Right lobe of liver (tissue), 6 donors: ENCODE results near the gene EIF4E1B. TPM values are rescaled to one million over a fixed set of nuclear protein-coding genes. Genes with fewer than 3 reads are reported as not detected.

Experiments
- ATAC-seq, 4 donors: fragments of 200-7000 bp; cut with Tn5 transposase; one replicate each; pipeline ENCODE4 v1.9.1; 2020; ENCODE audit warnings: mild to moderate bottlenecking in 4 of 4, moderate library complexity in 4 of 4
- DNase-seq, 3 donors: peaks; one replicate each; pipeline ENCODE4 v3.0.0-alpha.2; 2020
- H3K27ac ChIP-seq, 3 donors: fragments of 200-600 bp; one replicate each; pipeline ENCODE4 v1.8.0; 2022
- H3K27me3 ChIP-seq, 2 donors: fragments of 200-600 bp; one replicate each; pipeline ENCODE4 v1.8.0; 2022
- H3K36me3 ChIP-seq, 4 donors: fragments of 200-600 bp; sonication (generic) in 1 of 4; one replicate each; pipeline versions ENCODE4 v1.5.1 to v1.8.0; 2017 to 2022; ENCODE audit warnings: control low read depth in 1 of 4
- H3K4me1 ChIP-seq, 4 donors: fragments of 200-600 bp; sonication (generic) in 1 of 4; one replicate each; pipeline versions ENCODE4 v1.5.1 to v1.8.0; 2017 to 2022; ENCODE audit warnings: control low read depth in 1 of 4
- H3K4me3 ChIP-seq, 3 donors: fragments of 200-600 bp; one replicate each; pipeline ENCODE4 v1.8.0; 2022
- H3K9me3 ChIP-seq, 4 donors: fragments of 200-600 bp; sonication (generic) in 1 of 4; one replicate each; pipeline versions ENCODE4 v1.5.1 to v1.8.0; 2017 to 2022; ENCODE audit warnings: control low read depth in 1 of 4
- CTCF ChIP-seq, 4 donors: fragments of 200-600 bp in 3 of 4; fragments of 450-650 bp in 1 of 4; IDR thresholded peaks; one replicate each; pipeline versions ENCODE4 v1.5.1 to v1.8.0; 2016 to 2022; ENCODE audit warnings: antibody characterized with exemption in 4 of 4, mild to moderate bottlenecking in 2 of 4
- POLR2A ChIP-seq: fragments of 450-650 bp; IDR thresholded peaks from one replicate; pipeline ENCODE4 v1.6.1; 2017; ENCODE audit warnings: antibody characterized with exemption, mild to moderate bottlenecking
- WGBS: methylation state at CpG from one replicate; pipeline ENCODE4 v1.1.6; 2018; ENCODE audit warnings: low coverage, low lambda C conversion rate; ENCODE audit not compliant: insufficient coverage; ENCODE audit errors: missing lambda C conversion rate; 5-methylcytosine and 5-hydroxymethylcytosine counted together
- intact Hi-C, 2 donors: fragments of 100-400 bp; cut with DNase I; formaldehyde crosslinking; loops; one replicate each; pipeline versions ENCODE4 v1.11.2 to v1.14.1; 2022
- total RNA-seq, 6 experiments: library from RNA; depleted of rRNA in 2 of 6; stranded (reverse); fragments of >200 nt in 2 of 6; fragmentation: NEBNext Ultra II Directional in 3 of 6; extraction: Animal tissue kit (Norgen Biotek cat#: 25700) in 3 of 6; gene quantifications; one replicate each; pipeline versions ENCODE4 v1.1.0 to v1.2.4, GENCODE V29; 2016 to 2023
- donor health status: DM: no; HTN: yes; CAD: no.
- donor health status: DM: no; HTN: no; CAD: no.
- donor health status: DM: no; HTN: no; CAD: no.
- donor health status: DM: no; HTN: yes; CAD: no.
- donor health status: DM: no; HTN: yes; CAD: no.

Gene EIF4E1B
- total RNA-seq, 6 experiments from 2014 or later = not detected

- intact Hi-C loops = no loop called here
Observed at GRCh38 chr5:176627582-176627981, 2.9 kb upstream of the EIF4E1B start.

DNA sequence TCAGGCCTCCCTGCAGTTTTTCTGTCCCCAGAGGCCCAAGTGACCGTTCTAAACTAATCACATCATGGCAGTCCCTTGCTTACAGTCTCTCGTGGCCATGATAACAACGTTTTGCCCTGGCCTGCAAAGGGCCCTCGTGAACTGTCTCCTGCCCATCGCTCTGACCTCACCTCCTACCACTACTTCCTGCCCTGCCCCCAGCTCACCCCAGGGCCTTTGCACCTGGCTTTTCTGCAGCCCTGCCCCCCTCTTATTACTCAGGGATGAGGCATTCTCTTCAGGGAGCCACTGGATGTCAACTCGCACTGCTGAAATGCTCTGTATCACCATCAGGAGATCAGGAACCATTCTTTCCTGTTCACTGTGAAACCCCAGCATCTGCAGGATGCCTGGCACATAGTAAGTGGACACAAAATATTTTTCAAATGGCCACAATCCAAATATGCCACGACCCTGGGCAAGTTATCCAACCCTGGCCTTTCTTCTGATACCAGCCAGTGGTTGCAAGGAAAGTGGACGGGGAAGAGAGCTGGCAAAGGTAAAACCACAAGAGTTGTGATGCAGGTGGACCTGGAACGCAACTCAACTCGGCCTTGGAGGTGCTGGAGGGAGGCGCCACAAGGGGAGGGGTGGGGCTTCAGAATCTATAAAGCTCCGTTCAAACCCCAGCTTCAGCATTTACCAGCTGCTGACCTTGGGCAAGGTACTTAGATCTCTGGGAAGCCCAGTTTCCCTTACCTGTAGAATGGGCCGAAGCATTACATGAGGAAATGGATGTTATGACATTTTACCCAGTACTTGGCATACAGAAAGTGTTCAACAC, 1.9 kb upstream of the EIF4E1B start:
- Histone ChIP-seq H3K36me3 (no peaks in the 10 kb centered on the region), H3K27ac (no peak overlapping the region), H3K4me1 (peaks cover 0 to 11% (median 0%) of the 10 kb centered on the region in 4 donors), H3K27me3 (peaks cover 4 to 5% of the 10 kb centered on the region in 2 donors), H3K9me3 (no peaks in the 10 kb centered on the region), H3K4me3 (no peak overlapping the region)
- TF ChIP-seq POLR2A (no peak), CTCF (IDR thresholded peaks at IDR 0.05) (no peak)
- ATAC-seq (no peak), DNase-seq (no peak)
- intact Hi-C loops = no loop called here
- 53% methylated on average over 9 of the region's 13 CpGs for WGBS

More at GRCh38 chr5:176627582-176627981, 2.9 kb upstream of the EIF4E1B start:
- no peak for TF ChIP-seq POLR2A
- TF ChIP-seq CTCF (IDR thresholded peaks at IDR 0.05) = no peak
- Histone ChIP-seq H3K4me1 (peaks cover 0 to 11% (median 0%) of the 10 kb centered on the region in 4 donors), H3K9me3 (no peaks in the 10 kb centered on the region), H3K27me3 (peaks cover 4 to 5% of the 10 kb centered on the region in 2 donors), H3K36me3 (no peaks in the 10 kb centered on the region), H3K4me3 (no peak overlapping the region), H3K27ac (no peak overlapping the region)
- DNase-seq = no peak
- ATAC-seq = no peak
- 63% methylated on average over 4 of the region's 5 CpGs for WGBS

GRCh38 chr5:176629317-176629852, 1.1 kb upstream of the EIF4E1B start:
- no peaks in the 10 kb centered on the region for H3K9me3 ChIP-seq
- peaks cover 4 to 5% of the 10 kb centered on the region in 2 donors for H3K27me3 ChIP-seq
- H3K4me1 ChIP-seq = peaks cover 0 to 11% (median 0%) of the 10 kb centered on the region in 4 donors

GRCh38 chr5:176630681-176631222, 277 bp downstream of the EIF4E1B start:
- TF ChIP-seq CTCF (IDR thresholded peaks at IDR 0.05) = no peak
- TF ChIP-seq POLR2A = no peak
- no peaks in the 10 kb centered on the region for H3K36me3 ChIP-seq
- H3K4me3 ChIP-seq = no peak overlapping the region
- no peaks in the 10 kb centered on the region for H3K9me3 ChIP-seq
- intact Hi-C loops = no loop called here
- DNase-seq = no peak
- peaks cover 0 to 11% (median 0%) of the 10 kb centered on the region in 4 donors for H3K4me1 ChIP-seq
- H3K27ac ChIP-seq = no peak overlapping the region
- whole genome bisulfite sequencing = 7% methylated on average over 14 of the region's 20 CpGs
- H3K27me3 ChIP-seq = peaks cover 4 to 5% of the 10 kb centered on the region in 2 donors
- no peak for ATAC-seq

More at GRCh38 chr5:176629317-176629852, 1.1 kb upstream of the EIF4E1B start:
- no peaks in the 10 kb centered on the region for H3K36me3 ChIP-seq
- no peak overlapping the region for H3K4me3 ChIP-seq
- no peak for ATAC-seq
- intact Hi-C loops = no loop called here
- 3% methylated on average over 15 of the region's 34 CpGs for WGBS
- H3K27ac ChIP-seq = no peak overlapping the region
- DNase-seq = no peak
- TF ChIP-seq POLR2A = no peak
- TF ChIP-seq CTCF (IDR thresholded peaks at IDR 0.05) = no peak
